ENCODE data around the gene NPAS3. TPM values are rescaled to one million over a fixed set of nuclear protein-coding genes. Genes with fewer than 3 reads are reported as not detected.

NPAS3 gene
- total RNA-seq, 1 experiment from 2014 or later, result 0.35 TPM

DNA sequence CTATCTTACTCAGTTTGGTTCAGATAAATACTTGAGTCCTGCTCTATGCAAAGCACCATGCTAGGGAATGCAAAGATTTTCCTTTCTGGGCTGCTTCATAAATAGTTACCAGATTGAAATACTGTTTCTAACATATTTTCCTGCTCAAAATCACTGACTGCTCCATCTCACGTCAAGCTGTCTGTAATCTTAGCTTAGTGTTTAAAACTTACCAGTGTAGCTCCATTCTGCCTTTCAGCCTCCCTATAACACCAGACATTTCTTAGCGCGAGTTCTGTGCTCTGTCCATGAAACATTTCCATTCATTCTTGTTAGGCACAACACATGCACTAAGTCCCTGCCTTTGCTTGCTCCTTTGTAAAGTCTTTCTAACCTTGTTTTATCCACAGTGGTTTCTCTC is 129.4 kb downstream of the NPAS3 start:
- H3K27ac Mint-ChIP-seq (ENCODE audit: low read depth, unreplicated experiment), result no peak overlapping the region
- H3K4me1 Mint-ChIP-seq (ENCODE audit: insufficient read depth, unreplicated experiment), result no peaks in the 10 kb centered on the region
- no peaks in the 10 kb centered on the region for H3K27me3 Mint-ChIP-seq (ENCODE audit: insufficient read depth, unreplicated experiment)
- ChIA-PET CTCF (no interaction called here), POLR2A (no interaction called here)
- no peaks in the 10 kb centered on the region for H3K9me3 Mint-ChIP-seq (ENCODE audit: unreplicated experiment)
- TF ChIP-seq, protein P1, sequence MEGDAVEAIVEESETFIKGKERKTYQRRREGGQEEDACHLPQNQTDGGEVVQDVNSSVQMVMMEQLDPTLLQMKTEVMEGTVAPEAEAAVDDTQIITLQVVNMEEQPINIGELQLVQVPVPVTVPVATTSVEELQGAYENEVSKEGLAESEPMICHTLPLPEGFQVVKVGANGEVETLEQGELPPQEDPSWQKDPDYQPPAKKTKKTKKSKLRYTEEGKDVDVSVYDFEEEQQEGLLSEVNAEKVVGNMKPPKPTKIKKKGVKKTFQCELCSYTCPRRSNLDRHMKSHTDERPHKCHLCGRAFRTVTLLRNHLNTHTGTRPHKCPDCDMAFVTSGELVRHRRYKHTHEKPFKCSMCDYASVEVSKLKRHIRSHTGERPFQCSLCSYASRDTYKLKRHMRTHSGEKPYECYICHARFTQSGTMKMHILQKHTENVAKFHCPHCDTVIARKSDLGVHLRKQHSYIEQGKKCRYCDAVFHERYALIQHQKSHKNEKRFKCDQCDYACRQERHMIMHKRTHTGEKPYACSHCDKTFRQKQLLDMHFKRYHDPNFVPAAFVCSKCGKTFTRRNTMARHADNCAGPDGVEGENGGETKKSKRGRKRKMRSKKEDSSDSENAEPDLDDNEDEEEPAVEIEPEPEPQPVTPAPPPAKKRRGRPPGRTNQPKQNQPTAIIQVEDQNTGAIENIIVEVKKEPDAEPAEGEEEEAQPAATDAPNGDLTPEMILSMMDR (IDR thresholded peaks at IDR 0.05; ENCODE audit: unreplicated experiment), result no peak
- no peak for DNase-seq (ENCODE audit: unreplicated experiment)
- H3K36me3 Mint-ChIP-seq (ENCODE audit: insufficient read depth, unreplicated experiment), result no peaks in the 10 kb centered on the region
- intact Hi-C loops (cut with micrococcal nuclease), result no loop called here
- H3K4me3 Mint-ChIP-seq (ENCODE audit: unreplicated experiment), result no peak overlapping the region
- no TSS peak for BruUV-seq (replicated peaks)

DNA sequence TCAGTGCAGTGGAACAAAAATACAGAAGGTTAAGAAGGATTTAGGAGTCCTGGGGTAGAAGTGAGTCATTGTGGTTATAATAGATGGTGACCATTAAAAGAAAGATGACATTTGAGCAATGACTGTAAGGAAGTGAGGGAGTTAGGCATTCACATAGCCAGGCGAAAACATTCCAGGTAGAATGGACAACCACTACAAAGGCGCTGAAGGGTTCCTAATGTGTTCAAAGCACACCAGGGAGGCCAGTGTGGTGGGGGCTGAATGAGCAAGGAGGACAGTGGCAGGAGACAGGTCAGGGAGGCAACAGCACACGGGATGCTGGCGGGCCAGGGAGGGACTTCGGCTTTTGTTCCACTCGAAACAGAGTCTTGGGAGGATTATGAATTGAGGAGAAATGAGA is 129.9 kb downstream of the NPAS3 start:
- intact Hi-C loops (cut with micrococcal nuclease), result no loop called here
- DNase-seq (ENCODE audit: unreplicated experiment), result no peak
- Mint-ChIP-seq H3K36me3 (ENCODE audit: insufficient read depth, unreplicated experiment) (no peaks in the 10 kb centered on the region), H3K4me3 (ENCODE audit: unreplicated experiment) (no peak overlapping the region), H3K27me3 (ENCODE audit: insufficient read depth, unreplicated experiment) (no peaks in the 10 kb centered on the region), H3K27ac (ENCODE audit: low read depth, unreplicated experiment) (no peak overlapping the region), H3K9me3 (ENCODE audit: unreplicated experiment) (no peaks in the 10 kb centered on the region), H3K4me1 (ENCODE audit: insufficient read depth, unreplicated experiment) (no peaks in the 10 kb centered on the region)
- BruUV-seq (replicated peaks), result no TSS peak
- TF ChIP-seq, protein P1 (IDR thresholded peaks at IDR 0.05; ENCODE audit: unreplicated experiment), result no peak
- ChIA-PET POLR2A (no interaction called here), CTCF (no interaction called here)

DNA sequence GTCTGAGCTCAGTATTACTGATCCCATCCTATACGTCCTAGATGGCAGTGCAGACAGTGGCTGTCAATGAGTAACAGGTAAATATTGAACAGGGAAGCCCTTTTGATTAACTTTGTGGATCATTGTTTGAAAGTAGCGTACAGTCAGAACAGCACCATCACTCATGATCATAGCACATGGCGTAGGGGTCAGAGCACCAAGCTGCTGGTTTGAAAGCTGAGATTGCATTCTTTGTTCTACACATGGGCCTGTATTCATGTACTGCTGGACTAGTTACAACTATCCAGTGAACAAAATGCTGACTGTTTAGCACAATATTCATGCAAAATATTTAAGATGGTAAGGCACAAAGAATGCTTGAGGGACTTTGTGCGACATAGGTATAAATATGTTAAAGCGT is 131.8 kb downstream of the NPAS3 start:
- intact Hi-C loops (cut with micrococcal nuclease), result no loop called here
- no peak for DNase-seq (ENCODE audit: unreplicated experiment)

DNA sequence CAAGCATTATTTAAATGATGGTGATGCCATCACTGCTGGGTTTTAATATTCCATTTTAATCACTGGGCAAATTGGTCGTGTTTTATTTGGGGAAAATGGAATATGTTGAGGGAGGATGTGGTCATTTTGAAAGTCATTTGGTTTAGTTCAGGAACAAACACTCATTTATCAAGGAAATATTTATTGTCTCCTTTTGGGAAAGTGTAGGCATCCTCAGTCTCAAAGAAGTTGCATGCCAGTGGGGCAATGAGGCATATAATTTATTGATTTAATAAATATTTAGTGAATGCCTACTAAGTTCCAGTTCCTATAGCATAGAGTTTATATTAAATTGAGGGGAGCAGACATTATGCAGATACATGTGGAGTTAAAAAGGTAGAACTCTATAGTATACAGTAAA is 134.3 kb downstream of the NPAS3 start:
- H3K4me1 Mint-ChIP-seq (ENCODE audit: insufficient read depth, unreplicated experiment), result no peaks in the 10 kb centered on the region
- ChIA-PET CTCF (interaction anchor here (0.6 kb wide), 1 partner anchor 481 kb away, joined by 3 read pairs; no protein-coding TSS in a partner anchor), POLR2A (no interaction called here)
- no TSS peak for BruUV-seq (replicated peaks)
- intact Hi-C loops (cut with micrococcal nuclease), result no loop called here
- no peaks in the 10 kb centered on the region for H3K36me3 Mint-ChIP-seq (ENCODE audit: insufficient read depth, unreplicated experiment)
- no peak for DNase-seq (ENCODE audit: unreplicated experiment)
- H3K4me3 Mint-ChIP-seq (ENCODE audit: unreplicated experiment), result no peak overlapping the region
- no peak overlapping the region for H3K27ac Mint-ChIP-seq (ENCODE audit: low read depth, unreplicated experiment)
- TF ChIP-seq, protein P1 (IDR thresholded peaks at IDR 0.05; ENCODE audit: unreplicated experiment), result no peak
- H3K27me3 Mint-ChIP-seq (ENCODE audit: insufficient read depth, unreplicated experiment), result no peaks in the 10 kb centered on the region
- H3K9me3 Mint-ChIP-seq (ENCODE audit: unreplicated experiment), result no peaks in the 10 kb centered on the region

More for the DNA sequence above, 131.8 kb downstream of the NPAS3 start:
- TF ChIP-seq, protein P1 (IDR thresholded peaks at IDR 0.05; ENCODE audit: unreplicated experiment), result no peak
- no peaks in the 10 kb centered on the region for H3K36me3 Mint-ChIP-seq (ENCODE audit: insufficient read depth, unreplicated experiment)
- H3K4me3 Mint-ChIP-seq (ENCODE audit: unreplicated experiment), result no peak overlapping the region
- ChIA-PET CTCF (interaction anchor here (0.9 kb wide), 1 partner anchor 9 kb away, joined by 3 read pairs; no protein-coding TSS in a partner anchor), POLR2A (no interaction called here)
- H3K27ac Mint-ChIP-seq (ENCODE audit: low read depth, unreplicated experiment), result no peak overlapping the region
- no peaks in the 10 kb centered on the region for H3K4me1 Mint-ChIP-seq (ENCODE audit: insufficient read depth, unreplicated experiment)
- no TSS peak for BruUV-seq (replicated peaks)
- no peaks in the 10 kb centered on the region for H3K27me3 Mint-ChIP-seq (ENCODE audit: insufficient read depth, unreplicated experiment)
- no peaks in the 10 kb centered on the region for H3K9me3 Mint-ChIP-seq (ENCODE audit: unreplicated experiment)
